Mucosa of descending colon (tissue), 3 donors: Measurements from ENCODE around the gene SEC11A. TPM values are rescaled to one million over a fixed set of nuclear protein-coding genes. Genes with fewer than 3 reads are reported as not detected.
"Not testable (repeated sequence)": the region's sequence is repeated elsewhere in the genome, so short reads cannot be mapped to it uniquely, and the experiment has no call there.

Experiments
- ATAC-seq: fragments of 200-7000 bp; cut with Tn5 transposase; one replicate; pipeline ENCODE4 v1.9.1; 2020; ENCODE audit warnings: mild to moderate bottlenecking, moderate library complexity
- DNase-seq, 3 donors: peaks; one replicate each; pipeline ENCODE4 v3.0.0-alpha.2; 2020
- H3K36me3 ChIP-seq: fragments of 200-600 bp; one replicate; pipeline ENCODE4 v1.8.0; 2021; ENCODE audit warnings: low read depth, mild to moderate bottlenecking
- H3K4me1 ChIP-seq: fragments of 200-600 bp; one replicate; pipeline ENCODE4 v1.8.0; 2021; ENCODE audit warnings: low read depth, mild to moderate bottlenecking
- H3K4me3 ChIP-seq: fragments of 200-600 bp; one replicate; pipeline ENCODE4 v1.8.0; 2021; ENCODE audit warnings: mild to moderate bottlenecking
- H3K9me3 ChIP-seq: fragments of 200-600 bp; one replicate; pipeline ENCODE4 v1.8.0; 2021; ENCODE audit warnings: mild to moderate bottlenecking
- intact Hi-C, 2 donors: fragments of 100-400 bp; cut with DNase I in 1 of 2; cut with micrococcal nuclease in 1 of 2; formaldehyde crosslinking; loops; one replicate each; pipeline versions ENCODE4 v1.11.0 to v1.11.1; 2022; cut with DNase I, micrococcal nuclease
- total RNA-seq, 3 donors: library from RNA; stranded (reverse); fragmentation: NEBNext Ultra II Directional in 2 of 3; extraction: Animal tissue kit (Norgen Biotek cat#: 25700) in 2 of 3; gene quantifications; one replicate each; pipeline versions ENCODE4 v1.2.1 to v1.2.4, GENCODE V29; 2021 to 2023
- TF ChIP-seq, protein P1 (sequence below): fragments of 200-600 bp; IDR thresholded peaks from one replicate; pipeline ENCODE4 v1.8.0; 2022; ENCODE audit warnings: antibody characterized with exemption, mild to moderate bottlenecking
- donor health status: DM: no; HTN: no; CAD: no; lungs with moderate emphysema.
- donor health status: DM: no; HTN: no; CAD: no.
- donor health status: DM: no; HTN: yes; CAD: no.

The SEC11A gene
- total RNA-seq, 3 donors from 2014 or later: 112 to 143 (median 119) TPM

DNA sequence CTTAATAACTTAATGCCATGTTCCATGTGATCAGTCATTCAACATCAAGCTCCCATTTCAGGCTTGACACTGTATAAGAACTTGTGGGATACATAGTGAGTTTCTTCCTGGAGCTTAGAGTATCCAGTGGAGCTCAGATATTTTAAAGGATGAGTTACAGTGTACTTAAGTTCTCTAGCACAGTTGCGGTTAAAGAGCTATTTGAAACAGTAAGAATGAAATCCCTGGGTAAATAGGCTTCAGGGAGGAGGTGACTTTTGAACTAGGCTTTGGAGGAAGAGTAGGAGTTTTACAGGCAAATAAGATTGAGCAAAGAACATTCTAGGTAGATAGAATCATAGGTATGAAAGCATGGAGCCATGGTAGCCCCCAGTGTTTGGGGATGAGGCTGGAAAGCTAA is 36.3 kb upstream of the SEC11A start:
- H3K36me3 ChIP-seq: no peaks in the 10 kb centered on the region
- no peak overlapping the region for H3K4me3 ChIP-seq
- H3K9me3 ChIP-seq: no peaks in the 10 kb centered on the region
- TF ChIP-seq, protein P1, sequence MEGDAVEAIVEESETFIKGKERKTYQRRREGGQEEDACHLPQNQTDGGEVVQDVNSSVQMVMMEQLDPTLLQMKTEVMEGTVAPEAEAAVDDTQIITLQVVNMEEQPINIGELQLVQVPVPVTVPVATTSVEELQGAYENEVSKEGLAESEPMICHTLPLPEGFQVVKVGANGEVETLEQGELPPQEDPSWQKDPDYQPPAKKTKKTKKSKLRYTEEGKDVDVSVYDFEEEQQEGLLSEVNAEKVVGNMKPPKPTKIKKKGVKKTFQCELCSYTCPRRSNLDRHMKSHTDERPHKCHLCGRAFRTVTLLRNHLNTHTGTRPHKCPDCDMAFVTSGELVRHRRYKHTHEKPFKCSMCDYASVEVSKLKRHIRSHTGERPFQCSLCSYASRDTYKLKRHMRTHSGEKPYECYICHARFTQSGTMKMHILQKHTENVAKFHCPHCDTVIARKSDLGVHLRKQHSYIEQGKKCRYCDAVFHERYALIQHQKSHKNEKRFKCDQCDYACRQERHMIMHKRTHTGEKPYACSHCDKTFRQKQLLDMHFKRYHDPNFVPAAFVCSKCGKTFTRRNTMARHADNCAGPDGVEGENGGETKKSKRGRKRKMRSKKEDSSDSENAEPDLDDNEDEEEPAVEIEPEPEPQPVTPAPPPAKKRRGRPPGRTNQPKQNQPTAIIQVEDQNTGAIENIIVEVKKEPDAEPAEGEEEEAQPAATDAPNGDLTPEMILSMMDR: no peak
- ATAC-seq (no peak), DNase-seq (no peak)
- H3K4me1 ChIP-seq: peaks cover 73% of the 10 kb centered on the region
- intact Hi-C loops: no loop called here

DNA sequence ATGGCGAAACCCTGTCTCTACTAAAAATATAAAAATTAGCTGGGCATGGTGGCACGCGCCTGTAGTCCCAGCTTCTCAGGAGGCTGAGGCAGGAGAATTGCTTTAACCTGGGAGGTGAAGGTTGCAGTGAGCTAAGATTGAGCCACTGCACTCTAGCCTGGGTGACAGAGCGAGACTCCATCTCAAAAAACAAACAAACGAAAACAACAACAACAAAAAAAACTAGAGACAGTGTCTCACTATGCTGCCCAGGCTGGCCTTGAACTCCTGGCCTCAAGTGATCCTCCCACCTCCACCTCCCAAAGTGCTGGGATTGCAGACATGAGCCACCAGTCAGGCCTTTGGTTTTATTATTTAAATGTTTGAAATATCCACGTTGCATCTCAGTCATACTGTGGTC is 35.8 kb upstream of the SEC11A start:
- H3K4me1 ChIP-seq: peaks cover 76% of the 10 kb centered on the region
- not testable (repeated sequence) for ATAC-seq

DNA sequence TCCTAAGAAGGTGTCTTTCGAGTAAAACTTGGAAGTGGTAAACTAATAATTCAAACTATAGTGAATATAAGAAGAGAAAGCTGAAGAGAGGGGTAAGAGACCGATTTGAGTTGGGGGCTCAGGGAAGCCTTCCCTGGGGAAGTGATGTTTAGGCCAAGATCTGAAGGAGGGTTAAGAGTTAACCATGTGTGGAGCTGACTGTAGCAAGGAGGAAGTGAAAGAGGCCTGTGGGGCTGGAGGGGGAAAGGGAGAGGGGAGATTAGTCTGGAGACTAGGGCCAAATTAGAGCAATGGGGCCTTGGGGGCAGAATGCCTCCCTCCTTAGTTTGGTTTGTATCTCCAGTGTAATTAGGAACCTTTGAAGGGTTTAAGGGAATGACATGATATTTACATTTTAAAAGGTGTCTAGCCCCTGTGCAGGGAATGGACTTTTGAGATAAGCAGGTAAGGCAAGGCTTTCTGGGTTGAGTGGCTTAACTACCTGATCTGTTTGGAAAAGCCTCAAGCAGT is 34.7 kb upstream of the SEC11A start:
- DNase-seq: no peak
- no peaks in the 10 kb centered on the region for H3K36me3 ChIP-seq
- intact Hi-C loops: no loop called here
- no peak overlapping the region for H3K4me3 ChIP-seq
- H3K4me1 ChIP-seq: peaks cover 66% of the 10 kb centered on the region
- no peaks in the 10 kb centered on the region for H3K9me3 ChIP-seq
- TF ChIP-seq, protein P1: no peak
- ATAC-seq: no peak

More for the DNA sequence above, 35.8 kb upstream of the SEC11A start:
- H3K4me3 ChIP-seq, DNase-seq, intact Hi-C loops, H3K36me3 ChIP-seq, H3K9me3 ChIP-seq: not testable (repeated sequence)

DNA sequence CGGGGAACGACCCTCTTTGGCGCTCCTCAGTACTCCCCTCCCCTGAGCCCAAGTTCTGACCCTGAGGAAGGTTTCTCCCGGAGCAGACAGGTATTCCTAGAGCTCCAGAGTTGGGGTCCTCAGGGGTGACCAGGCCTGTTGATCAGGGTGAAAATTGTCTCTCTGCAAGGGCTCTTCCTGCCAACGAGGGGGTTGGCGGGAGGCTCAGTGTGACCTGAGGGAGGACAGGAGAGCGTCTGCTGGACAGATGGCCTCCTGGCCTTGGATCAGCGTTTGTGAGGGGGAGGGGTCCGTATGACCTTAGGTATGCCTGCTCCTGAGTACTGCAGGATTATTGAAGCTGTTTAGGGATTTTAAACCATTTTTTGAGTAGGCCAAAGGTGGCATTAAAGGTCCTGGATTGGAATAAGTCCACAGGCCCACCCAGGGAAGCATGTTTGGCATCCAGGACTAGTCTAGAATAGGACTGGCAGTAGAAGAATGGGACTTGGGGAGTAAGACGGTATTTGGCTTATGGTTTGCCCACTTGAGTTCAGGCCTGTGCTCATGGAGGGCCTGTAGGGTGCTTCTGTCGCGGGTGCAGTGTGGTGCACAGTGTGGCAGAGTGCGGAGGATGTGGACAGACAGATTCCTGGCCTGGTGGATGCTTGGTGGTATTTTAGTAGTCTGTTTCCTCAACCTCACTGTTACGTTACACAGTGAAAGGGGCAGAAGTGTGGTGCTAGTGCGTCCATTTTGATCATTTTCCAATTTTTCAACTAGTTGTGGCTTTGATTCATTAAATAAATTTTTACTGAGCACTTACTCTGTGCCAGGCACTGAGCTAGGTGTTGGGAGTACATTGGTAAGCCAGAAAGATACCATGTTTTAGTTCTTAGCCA is 33.4 kb upstream of the SEC11A start:
- intact Hi-C loops: no loop called here
- TF ChIP-seq, protein P1: no peak
- Histone ChIP-seq H3K9me3 (no peaks in the 10 kb centered on the region), H3K4me1 (peaks cover 54% of the 10 kb centered on the region), H3K36me3 (no peaks in the 10 kb centered on the region), H3K4me3 (peak overlapping the region; percentile 59)
- ATAC-seq (peak; percentile 4), DNase-seq (peak; percentile 58 to 67 (median 62))

DNA sequence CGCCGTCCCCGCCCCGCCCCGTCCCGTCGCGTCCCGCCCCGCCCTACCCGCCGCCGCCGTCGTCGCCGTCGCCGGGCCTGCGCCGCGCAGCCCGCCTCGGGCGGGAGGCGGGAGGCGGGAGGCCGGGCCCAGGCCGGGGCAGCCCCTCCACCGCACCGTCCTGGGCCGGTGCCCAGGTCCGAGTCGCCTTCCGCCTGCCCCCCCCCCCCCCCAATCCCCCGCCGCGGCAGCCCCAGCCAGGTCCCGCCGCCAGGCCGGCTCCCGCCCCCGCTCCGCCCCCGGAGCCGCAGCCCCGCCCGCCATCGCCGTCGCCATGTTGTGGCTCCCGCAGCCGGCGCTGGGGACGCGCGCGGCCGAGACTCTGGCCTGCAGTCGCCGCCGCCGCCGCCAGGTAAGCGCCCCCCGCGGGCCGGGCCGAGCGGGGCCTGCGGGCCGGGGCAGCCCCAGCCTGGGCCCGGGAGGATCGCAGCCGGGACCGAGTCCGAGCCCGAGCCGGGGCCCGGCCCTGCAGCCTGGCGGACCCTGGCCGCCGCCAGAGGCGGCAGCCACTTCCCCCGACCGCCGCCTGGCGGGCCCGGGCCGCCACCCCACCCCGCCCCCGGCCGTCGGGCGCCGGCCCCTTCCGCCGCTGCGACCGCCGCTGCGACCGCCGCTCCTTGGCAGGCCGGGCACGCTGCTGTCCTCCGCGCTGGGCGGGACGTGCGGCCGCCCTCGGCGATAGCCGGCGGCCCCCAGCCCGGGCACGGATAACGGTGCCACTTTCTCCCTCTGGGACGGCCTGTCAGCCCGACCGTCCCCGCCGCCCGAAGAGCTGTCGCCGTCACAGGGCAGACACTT is 32.6 kb upstream of the SEC11A start, which contains the start of gene ZNF592:
Gene ZNF592 (plus strand): TSS at position 319 of the 837 bp plus-strand sequence. CDS start 34,084 bp downstream, outside the sequence.
- DNase-seq: peak; percentile 83 to 93 (median 89)
- intact Hi-C loops: no loop called here
- H3K4me3 ChIP-seq: peak within 1 kb of the TSS; percentile 59
- ATAC-seq: peak; percentile 78
- no peaks in the 10 kb centered on the region for H3K9me3 ChIP-seq
- H3K36me3 ChIP-seq: no peaks in the 10 kb centered on the region
- H3K4me1 ChIP-seq: peaks cover 45% of the 10 kb centered on the region
- TF ChIP-seq, protein P1: peak; percentile 31
